Glomerular endothelial cell (primary cell): Measurements from ENCODE around the gene CHAF1A. TPM values are rescaled to one million over a fixed set of nuclear protein-coding genes. Genes with fewer than 3 reads are reported as not detected.

Experiments used
- DNase-seq: peaks from one replicate; pipeline ENCODE4 v3.0.0-alpha.2; 2011; ENCODE audit warnings: low read depth, low spot score; ENCODE audit errors: extremely low read depth
- total RNA-seq: library from RNA; depleted of rRNA; stranded (reverse); fragments of >200 nt; gene quantifications from 2 replicates; pipeline ENCODE4 v1.2.3, GENCODE V29; 2015

The CHAF1A gene
- total RNA-seq, 1 donor from 2014 or later: 12.5 TPM

- no peak for DNase-seq
Measured at GRCh38 chr19:4477034-4477801, 74.8 kb downstream of the CHAF1A start.

- no peak for DNase-seq
Measured at GRCh38 chr19:4482721-4483364, 80.4 kb downstream of the CHAF1A start.

GRCh38 chr19:4483385-4483784 is 80.9 kb downstream of the CHAF1A start:
- no peak for DNase-seq

- DNase-seq: no peak
Measured at GRCh38 chr19:4487572-4487971, 85.1 kb downstream of the CHAF1A start.

- DNase-seq: no peak
Measured at GRCh38 chr19:4488496-4488895, 86.1 kb downstream of the CHAF1A start.

- DNase-seq: no peak
Measured at GRCh38 chr19:4491446-4491845, 89.0 kb downstream of the CHAF1A start.

- DNase-seq: no peak
Measured at GRCh38 chr19:4492337-4493103, 90.1 kb downstream of the CHAF1A start.

Other genes with a start within 250 kb of the CHAF1A start
- gene CREB3L3, start 249.0 kb upstream of the CHAF1A start, total RNA-seq: not detected in 2 replicates
- 29.1 and 41.8 TPM in 2 replicates for gene SIRT6, start 220.1 kb upstream of the CHAF1A start, total RNA-seq
- gene ANKRD24, start 220.0 kb upstream of the CHAF1A start, total RNA-seq: 0.05 and 2.1 TPM in 2 replicates
- 9.0 and 14.2 TPM in 2 replicates for gene EBI3, start 173.1 kb upstream of the CHAF1A start, total RNA-seq
- 21.8 and 23.9 TPM in 2 replicates for gene YJU2, start 155.6 kb upstream of the CHAF1A start, total RNA-seq
- not detected in 2 replicates for gene SHD, start 123.4 kb upstream of the CHAF1A start, total RNA-seq
- gene TMIGD2, start 100.3 kb upstream of the CHAF1A start, total RNA-seq: 0.18 TPM in 1 of 2 replicates, not detected in the other
- 20.9 and 38.3 TPM in 2 replicates for gene FSD1, start 98.0 kb upstream of the CHAF1A start, total RNA-seq
- gene STAP2, start 63.8 kb upstream of the CHAF1A start, total RNA-seq: 28.8 and 29.3 TPM in 2 replicates
- 4.5 and 8.9 TPM in 2 replicates for gene MPND, start 59.1 kb upstream of the CHAF1A start, total RNA-seq
- 122 and 143 TPM in 2 replicates for gene SH3GL1, start 2.1 kb upstream of the CHAF1A start, total RNA-seq
- gene UBXN6, start 55.2 kb downstream of the CHAF1A start, total RNA-seq: 63.4 and 91.1 TPM in 2 replicates
- 90.9 and 96.7 TPM in 2 replicates for gene HDGFL2, start 69.7 kb downstream of the CHAF1A start, total RNA-seq
- gene PLIN4, start 115.8 kb downstream of the CHAF1A start, total RNA-seq: 0.05 and 0.12 TPM in 2 replicates
- gene PLIN5, start 132.6 kb downstream of the CHAF1A start, total RNA-seq: 0.41 TPM in 1 of 2 replicates, not detected in the other
- gene LRG1, start 137.4 kb downstream of the CHAF1A start, total RNA-seq: 1.8 and 2.3 TPM in 2 replicates
- gene SEMA6B, start 157.0 kb downstream of the CHAF1A start, total RNA-seq: 316 and 446 TPM in 2 replicates
- gene TNFAIP8L1, start 236.9 kb downstream of the CHAF1A start, total RNA-seq: 63.7 and 136 TPM in 2 replicates